ENCODE measurements around the gene CFAP20.

The CFAP20 gene

GRCh38 chr16:58123896-58124600 is 5.1 kb downstream of the CFAP20 start:
- DNase-seq, result no peak

GRCh38 chr16:58121132-58121531 is 8.0 kb downstream of the CFAP20 start:
- no peak for DNase-seq

- DNase-seq, result no peak
These were observed 8.9 kb downstream of the CFAP20 start for GRCh38 chr16:58120234-58120633.

GRCh38 chr16:58119509-58119845 is 9.7 kb downstream of the CFAP20 start:
- DNase-seq, result no peak

GRCh38 chr16:58118801-58119508 is 10.2 kb downstream of the CFAP20 start:
- no peak for DNase-seq

- no peak for DNase-seq
These were observed 12.7 kb downstream of the CFAP20 start for GRCh38 chr16:58116529-58116928.

GRCh38 chr16:58116081-58116480 is 13.1 kb downstream of the CFAP20 start:
- no peak for DNase-seq

GRCh38 chr16:58114827-58115825 is 14.1 kb downstream of the CFAP20 start:
- DNase-seq, result no peak

GRCh38 chr16:58111302-58111627 is 17.9 kb downstream of the CFAP20 start:
- no peak for DNase-seq

- no peak for DNase-seq
These were observed 18.4 kb downstream of the CFAP20 start for GRCh38 chr16:58110571-58111301.

- no peak for DNase-seq
These were observed 19.3 kb downstream of the CFAP20 start for GRCh38 chr16:58109881-58110280.

- no peak for DNase-seq
These were observed 19.9 kb downstream of the CFAP20 start for GRCh38 chr16:58109330-58109729.

- DNase-seq, result no peak
These were observed 21.5 kb downstream of the CFAP20 start for GRCh38 chr16:58107709-58108108.

- no peak for DNase-seq
These were observed 22.0 kb downstream of the CFAP20 start for GRCh38 chr16:58107228-58107627.

GRCh38 chr16:58105631-58106030 is 23.6 kb downstream of the CFAP20 start:
- DNase-seq, result no peak

- DNase-seq, result no peak
These were observed 26.4 kb downstream of the CFAP20 start for GRCh38 chr16:58102665-58103392.

- no peak for DNase-seq
These were observed 29.3 kb downstream of the CFAP20 start for GRCh38 chr16:58099956-58100300.

GRCh38 chr16:58099097-58099955 is 29.9 kb downstream of the CFAP20 start:
- no peak for DNase-seq

- no peak for DNase-seq
These were observed 30.7 kb downstream of the CFAP20 start for GRCh38 chr16:58098207-58099096.

- no peak for DNase-seq
These were observed 32.9 kb downstream of the CFAP20 start for GRCh38 chr16:58096249-58096648.
